Right hindlimb (tissue), 1 donor: ENCODE results near the gene PARD3B.

Source experiments
- DNase-seq: peaks from one replicate; pipeline ENCODE4 v3.0.0-alpha.2; 2018

The PARD3B gene

GRCh38 chr2:205644018-205644417 lies 1098.7 kb downstream of the PARD3B start:
- DNase-seq, result no peak

DNA sequence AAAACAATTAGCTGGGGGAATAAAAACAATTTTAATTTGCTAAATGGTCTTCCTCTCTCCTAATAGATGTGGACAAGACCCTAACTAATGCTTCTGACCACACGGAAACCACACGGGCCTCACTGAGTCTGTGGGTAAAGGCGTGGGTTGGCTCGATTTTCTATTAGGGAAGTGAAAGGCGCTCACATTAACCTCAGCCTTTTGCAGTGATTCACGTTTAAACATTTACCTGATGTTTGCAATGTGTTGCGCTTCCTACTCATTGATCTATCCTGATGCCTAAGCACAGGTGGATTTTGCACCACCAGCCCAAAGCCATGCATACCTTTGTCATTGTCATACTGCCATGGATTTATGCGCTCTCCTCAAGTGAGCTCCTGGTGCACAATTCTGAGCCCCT lies 1101.4 kb downstream of the PARD3B start:
- DNase-seq, result no peak

GRCh38 chr2:205650450-205650849 lies 1105.2 kb downstream of the PARD3B start:
- DNase-seq, result no peak

DNA sequence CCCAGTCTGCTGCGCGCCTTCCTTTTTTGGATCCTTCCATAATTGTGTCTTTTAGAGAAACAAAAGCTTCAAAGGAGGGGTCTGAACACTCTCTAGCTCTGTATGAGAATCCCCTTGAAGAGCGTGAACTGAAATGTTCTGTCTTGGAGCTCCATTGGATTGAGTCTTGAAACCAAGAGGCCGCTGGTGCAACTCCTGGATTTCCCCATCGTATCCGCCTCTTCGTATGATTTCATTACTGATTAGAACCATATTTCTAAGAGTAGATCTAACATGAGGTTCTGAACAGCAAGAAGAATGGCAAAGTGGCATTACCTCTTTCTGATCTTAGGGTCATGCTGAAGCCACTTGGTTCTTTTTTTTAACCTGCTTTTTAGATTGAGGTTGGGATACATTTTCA lies 1105.7 kb downstream of the PARD3B start:
- DNase-seq, result no peak

DNA sequence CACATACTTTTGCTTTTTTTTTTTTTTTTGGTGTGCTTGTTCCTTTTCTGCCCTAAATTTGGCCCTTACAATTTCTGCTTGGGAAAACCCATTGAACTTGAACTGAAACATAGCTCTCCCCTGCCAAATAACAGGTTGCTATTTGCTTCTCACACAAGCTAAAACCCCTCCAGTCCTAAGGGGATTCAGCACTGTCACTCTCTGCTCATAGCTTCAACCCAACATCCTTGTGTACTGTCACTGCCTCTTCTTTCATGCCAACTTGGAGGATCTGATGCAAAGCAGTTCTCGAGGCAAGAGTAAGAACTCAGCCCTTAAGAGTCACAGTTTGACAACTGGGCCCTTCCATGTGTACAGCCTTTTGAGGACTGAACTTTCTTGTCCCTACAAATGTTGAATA lies 1106.4 kb downstream of the PARD3B start:
- no peak for DNase-seq

- no peak for DNase-seq
Measured at GRCh38 chr2:205654878-205655605, 1109.8 kb downstream of the PARD3B start.

- no peak for DNase-seq
Measured at GRCh38 chr2:205655779-205656456, 1110.6 kb downstream of the PARD3B start.

- DNase-seq, result no peak
Measured at GRCh38 chr2:205656461-205656860, 1111.2 kb downstream of the PARD3B start.

- DNase-seq, result no peak
Measured at GRCh38 chr2:205656941-205657340, 1111.7 kb downstream of the PARD3B start.

DNA sequence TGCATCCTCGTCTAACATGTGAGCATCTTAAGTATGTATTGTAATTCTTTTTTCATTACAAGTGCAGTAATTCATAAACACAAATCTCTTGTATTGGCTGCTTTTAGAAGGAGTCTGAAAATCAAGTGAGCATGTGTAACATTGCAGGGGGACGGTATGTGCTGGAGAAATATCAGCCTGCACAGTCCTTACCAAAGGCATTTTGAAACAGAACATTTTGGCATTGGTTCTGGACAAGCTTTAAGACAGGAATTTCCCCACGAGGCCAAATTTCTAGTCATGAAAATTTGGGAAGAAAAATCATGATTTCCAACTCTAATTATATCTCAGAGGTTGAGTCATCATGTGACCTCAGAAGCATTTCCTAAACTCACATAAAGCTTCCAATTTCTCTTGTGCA lies 1112.3 kb downstream of the PARD3B start:
- DNase-seq, result no peak

- no peak for DNase-seq
Measured at GRCh38 chr2:205658068-205658467, 1112.8 kb downstream of the PARD3B start.

- no peak for DNase-seq
Measured at GRCh38 chr2:205658572-205658971, 1113.3 kb downstream of the PARD3B start.

DNA sequence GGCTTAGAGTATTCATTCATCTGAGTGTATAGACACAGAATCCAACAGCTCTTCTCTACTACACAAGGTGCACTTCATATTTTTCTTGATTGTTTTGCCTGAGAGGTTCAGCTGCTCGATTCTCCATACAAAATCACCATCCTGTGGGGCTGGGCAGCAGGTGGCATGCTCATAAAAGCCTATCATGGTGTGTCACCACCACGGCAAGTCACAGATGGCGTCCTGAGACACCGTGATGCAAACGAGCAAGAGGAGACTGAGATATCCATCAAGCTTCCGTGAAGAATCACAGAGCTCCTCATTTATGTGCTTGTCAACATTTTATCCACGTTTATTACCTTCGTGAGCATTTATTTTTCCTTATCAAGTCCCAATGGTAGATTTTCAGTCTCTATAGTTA lies 1114.6 kb downstream of the PARD3B start:
- DNase-seq, result no peak

GRCh38 chr2:205660521-205661124 lies 1115.3 kb downstream of the PARD3B start:
- peak; percentile 70 for DNase-seq

GRCh38 chr2:205661281-205661680 lies 1116.0 kb downstream of the PARD3B start:
- no peak for DNase-seq

GRCh38 chr2:205662206-205662965 lies 1117.1 kb downstream of the PARD3B start:
- no peak for DNase-seq

DNA sequence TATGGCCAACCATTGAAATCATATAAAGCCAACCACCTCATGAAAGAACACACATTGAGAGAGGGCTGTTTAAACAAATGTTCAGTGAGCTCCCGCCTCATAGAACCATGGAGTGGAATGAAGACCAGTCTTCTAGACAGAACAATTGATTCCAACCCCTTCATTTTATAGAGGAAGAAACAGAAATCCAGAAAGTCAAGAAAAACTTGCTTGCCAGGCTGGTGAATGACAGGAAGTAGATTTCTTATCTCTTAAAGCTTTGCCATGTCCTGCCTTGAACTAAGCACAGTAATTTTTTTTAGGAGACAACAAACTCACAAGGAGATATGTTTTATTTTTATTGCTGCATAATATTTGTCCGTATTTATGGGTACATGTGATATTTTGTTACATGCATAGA lies 1120.5 kb downstream of the PARD3B start:
- DNase-seq, result no peak
